Epithelial cell of proximal tubule (primary cell): ENCODE data around the gene PRXL2B. TPM values are rescaled to one million over a fixed set of nuclear protein-coding genes. Genes with fewer than 3 reads are reported as not detected.

ENCODE experiments used
- DNase-seq: peaks from one replicate; pipeline ENCODE4 v3.0.0-alpha.2; 2011; ENCODE audit warnings: low read depth
- H3K4me3 ChIP-seq: 2 replicates; pipeline ENCODE4 v1.5.1; 2011; ENCODE audit warnings: low read depth, mild to moderate bottlenecking, low read length
- total RNA-seq: library from RNA; depleted of rRNA; stranded (reverse); fragments of >200 nt; gene quantifications from 2 replicates; pipeline ENCODE4 v1.2.3, GENCODE V29; 2015
- TF ChIP-seq, protein P1 (sequence below): conservative IDR thresholded peaks from 2 replicates; pipeline ENCODE4 v1.5.1; 2012; ENCODE audit warnings: low read depth, mild to moderate bottlenecking, low read length

PRXL2B gene
- total RNA-seq, 1 donor from 2014 or later, result 72.2 TPM

DNA sequence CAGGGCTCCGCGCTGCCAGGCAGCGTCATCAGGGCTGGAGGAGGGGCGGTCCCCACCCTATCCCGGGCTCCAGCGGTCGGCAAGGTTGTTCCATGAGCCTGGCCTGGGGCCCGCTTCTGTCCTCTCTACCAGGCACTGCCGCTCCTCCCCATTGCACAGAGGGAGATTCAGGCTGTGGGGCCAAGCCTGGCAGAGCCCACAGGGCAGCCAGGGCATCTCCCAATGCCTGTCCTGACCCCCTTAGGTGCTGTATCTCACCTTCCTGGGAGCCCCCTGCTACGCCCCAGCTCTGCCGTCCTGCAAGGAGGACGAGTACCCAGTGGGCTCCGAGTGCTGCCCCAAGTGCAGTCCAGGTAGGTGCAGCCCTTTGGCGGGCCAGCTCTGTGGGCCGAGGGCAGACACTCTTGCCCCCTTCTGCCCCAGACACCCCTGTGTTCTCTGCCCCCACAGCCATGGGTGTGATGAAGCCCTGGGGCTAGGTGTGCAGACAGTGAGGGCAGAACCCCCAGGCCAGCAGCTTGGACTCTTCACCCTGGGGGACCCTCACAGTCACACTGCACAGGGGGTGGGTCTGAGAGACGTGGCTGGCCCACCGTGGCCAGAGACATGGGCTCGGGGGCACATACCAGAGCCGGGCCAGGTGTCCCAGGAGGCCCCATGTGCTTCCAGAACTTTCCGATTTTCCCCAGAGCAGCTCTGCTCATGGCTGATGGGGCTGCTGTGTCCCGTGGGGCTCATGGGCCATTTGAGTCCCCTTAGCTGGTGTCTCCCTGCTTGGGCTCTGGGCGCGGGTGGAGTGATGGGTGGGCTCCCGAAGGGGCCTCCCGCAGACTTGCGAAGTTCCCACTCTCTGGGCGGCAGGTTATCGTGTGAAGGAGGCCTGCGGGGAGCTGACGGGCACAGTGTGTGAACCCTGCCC lies 28.8 kb upstream of the PRXL2B start:
- TF ChIP-seq, protein P1, sequence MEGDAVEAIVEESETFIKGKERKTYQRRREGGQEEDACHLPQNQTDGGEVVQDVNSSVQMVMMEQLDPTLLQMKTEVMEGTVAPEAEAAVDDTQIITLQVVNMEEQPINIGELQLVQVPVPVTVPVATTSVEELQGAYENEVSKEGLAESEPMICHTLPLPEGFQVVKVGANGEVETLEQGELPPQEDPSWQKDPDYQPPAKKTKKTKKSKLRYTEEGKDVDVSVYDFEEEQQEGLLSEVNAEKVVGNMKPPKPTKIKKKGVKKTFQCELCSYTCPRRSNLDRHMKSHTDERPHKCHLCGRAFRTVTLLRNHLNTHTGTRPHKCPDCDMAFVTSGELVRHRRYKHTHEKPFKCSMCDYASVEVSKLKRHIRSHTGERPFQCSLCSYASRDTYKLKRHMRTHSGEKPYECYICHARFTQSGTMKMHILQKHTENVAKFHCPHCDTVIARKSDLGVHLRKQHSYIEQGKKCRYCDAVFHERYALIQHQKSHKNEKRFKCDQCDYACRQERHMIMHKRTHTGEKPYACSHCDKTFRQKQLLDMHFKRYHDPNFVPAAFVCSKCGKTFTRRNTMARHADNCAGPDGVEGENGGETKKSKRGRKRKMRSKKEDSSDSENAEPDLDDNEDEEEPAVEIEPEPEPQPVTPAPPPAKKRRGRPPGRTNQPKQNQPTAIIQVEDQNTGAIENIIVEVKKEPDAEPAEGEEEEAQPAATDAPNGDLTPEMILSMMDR, result no peak
- peak overlapping the region; percentile 81 for H3K4me3 ChIP-seq
- DNase-seq, result no peak

DNA sequence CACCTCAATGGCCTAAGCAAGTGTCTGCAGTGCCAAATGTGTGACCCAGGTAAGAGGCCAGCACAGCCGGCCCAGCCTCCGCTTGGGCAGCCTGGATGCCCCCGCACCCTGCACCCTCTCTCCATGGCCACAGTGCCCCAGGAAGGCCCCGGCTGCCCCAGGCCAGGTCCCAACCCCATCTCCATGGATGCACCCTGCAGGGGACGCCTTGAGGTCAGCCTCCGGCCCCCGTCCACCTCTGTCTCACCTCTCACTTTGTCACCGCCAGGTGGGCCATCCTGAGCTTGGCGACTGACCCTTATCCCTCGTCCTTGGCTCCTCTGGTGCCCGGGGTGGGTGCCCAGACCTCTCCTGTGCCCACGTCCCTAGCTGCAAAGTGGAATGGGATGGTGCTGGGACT lies 28.2 kb upstream of the PRXL2B start:
- TF ChIP-seq, protein P1, result no peak
- DNase-seq, result no peak
- H3K4me3 ChIP-seq, result no peak overlapping the region

DNA sequence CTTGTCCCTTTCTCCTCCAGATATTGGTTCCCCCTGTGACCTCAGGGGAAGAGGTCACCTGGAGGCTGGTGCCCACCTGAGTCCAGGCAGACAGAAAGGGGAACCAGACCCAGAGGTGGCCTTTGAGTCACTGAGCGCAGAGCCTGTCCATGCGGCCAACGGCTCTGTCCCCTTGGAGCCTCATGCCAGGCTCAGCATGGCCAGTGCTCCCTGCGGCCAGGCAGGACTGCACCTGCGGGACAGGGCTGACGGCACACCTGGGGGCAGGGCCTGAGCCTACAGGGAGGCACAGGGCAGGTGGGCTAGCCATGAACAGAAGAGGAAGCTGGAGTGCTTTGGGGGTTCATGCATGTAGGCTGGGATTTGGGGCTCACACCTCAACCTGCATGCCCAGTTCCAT lies 27.7 kb upstream of the PRXL2B start:
- DNase-seq, result no peak
- TF ChIP-seq, protein P1, result no peak
- no peak overlapping the region for H3K4me3 ChIP-seq

DNA sequence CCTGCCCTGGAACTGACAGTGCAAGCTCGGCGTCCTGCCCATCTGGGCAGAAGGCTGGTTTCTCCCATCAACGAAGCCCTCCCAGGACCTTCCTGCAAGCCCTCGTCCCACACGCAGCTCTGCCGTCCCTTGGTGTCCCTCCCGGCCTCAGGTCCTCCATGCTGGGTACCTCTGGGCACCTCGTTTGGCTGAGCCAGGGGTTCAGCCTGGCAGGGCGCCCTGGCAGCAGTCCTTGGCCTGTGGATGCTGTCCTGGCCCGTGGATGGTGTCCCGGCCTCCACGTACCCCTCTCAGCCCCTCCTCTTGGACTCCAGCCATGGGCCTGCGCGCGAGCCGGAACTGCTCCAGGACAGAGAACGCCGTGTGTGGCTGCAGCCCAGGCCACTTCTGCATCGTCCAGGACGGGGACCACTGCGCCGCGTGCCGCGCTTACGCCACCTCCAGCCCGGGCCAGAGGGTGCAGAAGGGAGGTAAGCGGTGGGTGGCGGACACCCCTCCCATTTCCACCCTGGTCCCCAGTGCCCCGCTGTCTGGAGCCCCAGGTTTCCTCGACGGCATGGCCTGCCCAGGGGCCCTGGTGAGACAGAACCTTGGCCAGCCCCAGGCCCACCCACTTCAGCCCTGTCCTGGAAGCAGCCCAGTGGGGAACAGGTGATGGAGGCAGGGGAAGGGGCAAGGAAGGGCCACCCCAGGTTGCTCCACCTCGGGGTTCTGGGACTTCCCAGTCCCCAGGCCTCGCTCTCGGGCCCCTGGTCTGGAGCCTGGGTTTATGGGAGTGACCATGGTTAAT lies 26.9 kb upstream of the PRXL2B start:
- no peak for DNase-seq
- TF ChIP-seq, protein P1, result no peak
- no peak overlapping the region for H3K4me3 ChIP-seq

DNA sequence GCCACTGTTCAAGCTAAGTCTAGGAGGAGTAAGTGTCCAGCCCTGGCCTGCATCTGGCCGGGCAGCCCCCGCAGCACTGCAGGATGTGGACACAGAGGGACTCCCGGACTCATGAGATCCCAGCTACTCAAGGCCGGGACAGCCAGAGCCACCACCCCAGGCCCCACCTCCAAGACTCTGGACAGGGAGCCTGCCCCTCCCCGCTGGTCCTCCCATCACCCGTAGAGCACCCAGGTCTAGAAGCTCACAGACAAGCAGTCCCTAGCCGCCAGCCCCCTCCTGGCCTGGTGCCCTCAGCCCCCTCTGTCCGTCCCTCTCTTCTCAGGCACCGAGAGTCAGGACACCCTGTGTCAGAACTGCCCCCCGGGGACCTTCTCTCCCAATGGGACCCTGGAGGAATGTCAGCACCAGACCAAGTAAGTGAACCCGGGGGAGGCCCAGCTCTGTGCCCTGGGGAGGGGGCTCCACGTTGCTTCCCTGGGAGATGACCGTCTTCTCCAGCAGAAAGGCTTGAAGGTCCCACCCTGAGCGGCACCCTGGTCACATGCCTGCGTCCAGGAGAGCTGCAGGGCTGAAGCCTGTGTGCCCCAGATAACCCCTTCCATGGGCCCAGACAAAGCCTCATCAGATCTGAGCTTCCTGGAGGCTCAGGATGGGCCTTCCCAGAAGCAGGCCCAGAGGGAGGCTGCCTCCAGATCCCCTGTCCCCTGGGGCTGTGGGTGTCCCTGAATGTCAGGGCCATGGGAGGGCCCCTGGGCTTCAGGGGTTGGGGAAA lies 26.1 kb upstream of the PRXL2B start:
- TF ChIP-seq, protein P1, result no peak
- no peak for DNase-seq
- H3K4me3 ChIP-seq, result no peak overlapping the region

DNA sequence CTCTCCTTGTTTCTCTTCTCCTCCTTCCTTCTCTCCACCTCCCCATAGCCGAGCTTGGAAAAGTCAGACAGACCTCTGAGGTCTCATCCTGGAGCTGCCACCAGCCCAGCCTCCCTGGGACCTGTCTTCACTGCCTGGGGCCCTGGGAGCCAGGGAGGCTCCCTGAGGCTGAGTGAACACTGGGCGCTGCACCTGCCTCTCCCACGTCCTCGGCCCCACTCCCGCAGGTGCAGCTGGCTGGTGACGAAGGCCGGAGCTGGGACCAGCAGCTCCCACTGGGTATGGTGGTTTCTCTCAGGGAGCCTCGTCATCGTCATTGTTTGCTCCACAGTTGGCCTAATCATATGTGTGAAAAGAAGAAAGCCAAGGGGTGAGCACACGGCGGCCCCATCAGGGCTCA lies 25.1 kb upstream of the PRXL2B start:
- no peak for DNase-seq
- TF ChIP-seq, protein P1, result no peak
- no peak overlapping the region for H3K4me3 ChIP-seq
